Measurements from ENCODE around the gene SPIB. TPM values are rescaled to one million over a fixed set of nuclear protein-coding genes. Genes with fewer than 3 reads are reported as not detected.

SPIB gene
- total RNA-seq, 4 donors from 2014 or later = not detected

DNA sequence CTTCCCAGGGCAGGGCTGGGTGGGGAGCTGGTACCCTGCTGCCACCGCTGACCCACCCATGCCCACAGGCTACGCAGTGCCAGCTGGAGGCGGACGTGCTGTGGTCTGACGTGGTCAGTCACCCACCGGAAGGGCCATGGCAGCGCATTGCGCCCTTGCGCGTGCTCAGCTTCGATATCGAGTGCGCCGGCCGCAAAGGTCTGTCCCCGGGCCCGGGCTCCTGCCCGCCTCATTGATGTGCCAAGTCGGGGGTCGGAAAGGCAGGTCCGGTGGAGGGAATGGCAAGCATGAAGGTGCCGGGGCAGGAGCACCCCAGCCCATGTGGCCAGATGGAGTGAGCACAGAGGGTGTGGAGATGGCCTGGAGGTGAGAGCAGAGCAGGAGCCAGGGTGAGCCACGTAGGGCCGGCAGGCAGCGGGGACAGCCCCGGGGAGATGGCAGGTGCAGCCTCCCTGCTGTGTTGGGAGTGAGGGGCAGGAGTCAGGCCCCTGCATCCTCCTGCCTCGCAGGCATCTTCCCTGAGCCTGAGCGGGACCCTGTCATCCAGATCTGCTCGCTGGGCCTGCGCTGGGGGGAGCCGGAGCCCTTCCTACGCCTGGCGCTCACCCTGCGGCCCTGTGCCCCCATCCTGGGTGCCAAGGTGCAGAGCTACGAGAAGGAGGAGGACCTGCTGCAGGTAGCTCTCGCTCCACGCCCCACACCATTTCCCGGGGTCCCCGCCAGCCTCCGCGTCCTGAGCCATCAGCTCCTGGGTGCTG lies 16.0 kb upstream of the SPIB start:
- no peak overlapping the region for H3K27ac ChIP-seq
- WGBS, 2 donors (ENCODE audit: low coverage in 1 of 2) = 83% methylated on average over 9 of the region's 41 CpGs; no CpG with 5 or more reads in 1 of the 2 donors
- no peaks in the 10 kb centered on the region for H3K9me3 ChIP-seq
- peaks cover 0 to 63% of the 10 kb centered on the region in 2 donors for H3K36me3 ChIP-seq
- no peak overlapping the region for H3K4me3 ChIP-seq
- no peaks in the 10 kb centered on the region for H3K4me1 ChIP-seq
- TF ChIP-seq POLR2AphosphoS5 (IDR thresholded peaks at IDR 0.05) (no peak), EP300 (IDR thresholded peaks at IDR 0.05) (no peak), POLR2A (IDR thresholded peaks at IDR 0.05) (no peak)
- TF ChIP-seq, protein P1, sequence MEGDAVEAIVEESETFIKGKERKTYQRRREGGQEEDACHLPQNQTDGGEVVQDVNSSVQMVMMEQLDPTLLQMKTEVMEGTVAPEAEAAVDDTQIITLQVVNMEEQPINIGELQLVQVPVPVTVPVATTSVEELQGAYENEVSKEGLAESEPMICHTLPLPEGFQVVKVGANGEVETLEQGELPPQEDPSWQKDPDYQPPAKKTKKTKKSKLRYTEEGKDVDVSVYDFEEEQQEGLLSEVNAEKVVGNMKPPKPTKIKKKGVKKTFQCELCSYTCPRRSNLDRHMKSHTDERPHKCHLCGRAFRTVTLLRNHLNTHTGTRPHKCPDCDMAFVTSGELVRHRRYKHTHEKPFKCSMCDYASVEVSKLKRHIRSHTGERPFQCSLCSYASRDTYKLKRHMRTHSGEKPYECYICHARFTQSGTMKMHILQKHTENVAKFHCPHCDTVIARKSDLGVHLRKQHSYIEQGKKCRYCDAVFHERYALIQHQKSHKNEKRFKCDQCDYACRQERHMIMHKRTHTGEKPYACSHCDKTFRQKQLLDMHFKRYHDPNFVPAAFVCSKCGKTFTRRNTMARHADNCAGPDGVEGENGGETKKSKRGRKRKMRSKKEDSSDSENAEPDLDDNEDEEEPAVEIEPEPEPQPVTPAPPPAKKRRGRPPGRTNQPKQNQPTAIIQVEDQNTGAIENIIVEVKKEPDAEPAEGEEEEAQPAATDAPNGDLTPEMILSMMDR (IDR thresholded peaks at IDR 0.05) = no peak
- ATAC-seq = no peak
- H3K27me3 ChIP-seq = no peaks in the 10 kb centered on the region

DNA sequence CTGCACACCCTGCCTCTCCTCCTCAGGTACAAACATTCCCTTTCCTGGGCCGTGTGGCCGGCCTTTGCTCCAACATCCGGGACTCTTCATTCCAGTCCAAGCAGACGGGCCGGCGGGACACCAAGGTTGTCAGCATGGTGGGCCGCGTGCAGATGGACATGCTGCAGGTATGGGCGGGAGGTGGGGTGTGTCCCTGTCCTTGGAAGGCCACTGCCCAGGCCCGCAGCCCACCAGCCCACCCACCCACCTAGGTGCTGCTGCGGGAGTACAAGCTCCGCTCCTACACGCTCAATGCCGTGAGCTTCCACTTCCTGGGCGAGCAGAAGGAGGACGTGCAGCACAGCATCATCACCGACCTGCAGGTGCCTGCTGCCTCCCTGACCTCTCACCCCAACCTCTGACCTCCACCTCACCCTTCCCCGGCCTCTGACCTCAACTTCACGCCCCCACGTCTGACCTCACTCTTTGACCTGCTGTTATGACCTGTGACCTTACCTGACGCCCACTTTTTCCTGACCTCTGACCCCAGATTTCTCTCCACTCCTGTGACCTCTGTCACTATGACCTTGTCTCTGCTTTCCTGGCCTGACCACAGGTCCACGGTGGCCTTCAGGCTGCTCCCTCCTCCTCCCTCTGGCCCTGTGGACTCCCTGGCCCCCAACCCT lies 12.4 kb upstream of the SPIB start:
- WGBS, 2 donors (ENCODE audit: low coverage in 1 of 2) = 83 to 88% methylated on average over 1 to 11 of the region's 22 CpGs
- Histone ChIP-seq H3K4me1 (no peaks in the 10 kb centered on the region), H3K27ac (no peak overlapping the region), H3K4me3 (no peak overlapping the region), H3K9me3 (no peaks in the 10 kb centered on the region), H3K36me3 (peaks cover 0 to 79% of the 10 kb centered on the region in 2 donors), H3K27me3 (no peaks in the 10 kb centered on the region)
- ATAC-seq = no peak
- TF ChIP-seq POLR2A (IDR thresholded peaks at IDR 0.05) (no peak), EP300 (IDR thresholded peaks at IDR 0.05) (no peak), POLR2AphosphoS5 (IDR thresholded peaks at IDR 0.05) (no peak)
- TF ChIP-seq, protein P1 (IDR thresholded peaks at IDR 0.05) = no peak

DNA sequence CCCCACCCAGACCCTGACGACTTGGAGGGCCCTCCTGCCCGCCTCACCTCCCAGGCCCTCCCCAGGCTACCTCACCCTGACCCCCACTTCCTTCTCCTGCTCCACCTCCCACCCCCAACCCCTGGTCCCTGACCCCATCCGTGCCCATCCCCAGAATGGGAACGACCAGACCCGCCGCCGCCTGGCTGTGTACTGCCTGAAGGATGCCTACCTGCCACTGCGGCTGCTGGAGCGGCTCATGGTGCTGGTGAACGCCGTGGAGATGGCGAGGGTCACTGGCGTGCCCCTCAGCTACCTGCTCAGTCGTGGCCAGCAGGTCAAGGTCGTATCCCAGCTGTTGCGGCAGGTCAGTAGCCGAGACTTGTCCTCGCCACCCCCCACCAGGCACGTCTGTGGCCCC lies 11.9 kb upstream of the SPIB start:
- Histone ChIP-seq H3K27me3 (no peaks in the 10 kb centered on the region), H3K9me3 (no peaks in the 10 kb centered on the region), H3K27ac (no peak overlapping the region), H3K4me3 (no peak overlapping the region), H3K4me1 (no peaks in the 10 kb centered on the region), H3K36me3 (peaks cover 0 to 79% of the 10 kb centered on the region in 2 donors)
- ATAC-seq = no peak
- WGBS, 2 donors (ENCODE audit: low coverage in 1 of 2) = 80 to 100% methylated on average over 1 to 3 of the region's 19 CpGs
- TF ChIP-seq, protein P1 (IDR thresholded peaks at IDR 0.05) = no peak
- TF ChIP-seq POLR2A (IDR thresholded peaks at IDR 0.05) (no peak), POLR2AphosphoS5 (IDR thresholded peaks at IDR 0.05) (no peak), EP300 (IDR thresholded peaks at IDR 0.05) (no peak)

DNA sequence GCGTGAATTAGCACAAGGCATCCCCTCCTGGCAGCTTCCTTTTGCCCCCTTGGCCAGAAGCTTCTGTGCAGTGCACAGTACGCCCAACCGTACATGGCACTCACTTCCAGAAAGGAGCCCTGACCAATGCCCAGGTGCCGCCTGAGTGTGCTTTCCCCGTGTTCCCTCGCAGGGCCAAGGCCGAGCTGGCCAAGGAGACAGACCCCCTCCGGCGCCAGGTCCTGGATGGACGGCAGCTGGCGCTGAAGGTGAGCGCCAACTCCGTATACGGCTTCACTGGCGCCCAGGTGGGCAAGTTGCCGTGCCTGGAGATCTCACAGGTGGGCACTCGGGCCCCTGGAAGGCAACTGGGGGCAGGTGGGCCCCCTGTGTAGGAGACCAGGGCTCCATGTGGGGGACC lies 9.4 kb upstream of the SPIB start:
- H3K4me3 ChIP-seq = no peak overlapping the region
- WGBS, 2 donors (ENCODE audit: low coverage in 1 of 2) = no CpG with 5 or more reads among the region's 17 CpGs
- no peak overlapping the region for H3K27ac ChIP-seq
- no peaks in the 10 kb centered on the region for H3K4me1 ChIP-seq
- TF ChIP-seq POLR2A (IDR thresholded peaks at IDR 0.05) (no peak), POLR2AphosphoS5 (IDR thresholded peaks at IDR 0.05) (no peak), EP300 (IDR thresholded peaks at IDR 0.05) (no peak)
- TF ChIP-seq, protein P1 (IDR thresholded peaks at IDR 0.05) = no peak
- H3K36me3 ChIP-seq = peaks cover 0 to 55% of the 10 kb centered on the region in 2 donors
- H3K9me3 ChIP-seq = no peaks in the 10 kb centered on the region
- ATAC-seq = no peak
- no peaks in the 10 kb centered on the region for H3K27me3 ChIP-seq

All from gastroesophageal sphincter (tissue), 4 donors.